PC-3 (cell line): ENCODE results near the gene NINJ2.

Experiments used
- CTCF ChIP-seq: fragments of 300-600 bp; sonication (generic); conservative IDR thresholded peaks from 2 replicates; pipeline ENCODE4 v1.5.1; 2017; ENCODE audit warnings: antibody characterized with exemption, low read depth, mild to moderate bottlenecking, low read length
- EZH2 ChIP-seq: fragments of 300-600 bp; sonication (generic); IDR thresholded peaks from one replicate; pipeline ENCODE4 v1.6.1; 2017; ENCODE audit warnings: antibody characterized with exemption, mild to moderate bottlenecking, low read length; ENCODE audit not compliant: unreplicated experiment

DNA sequence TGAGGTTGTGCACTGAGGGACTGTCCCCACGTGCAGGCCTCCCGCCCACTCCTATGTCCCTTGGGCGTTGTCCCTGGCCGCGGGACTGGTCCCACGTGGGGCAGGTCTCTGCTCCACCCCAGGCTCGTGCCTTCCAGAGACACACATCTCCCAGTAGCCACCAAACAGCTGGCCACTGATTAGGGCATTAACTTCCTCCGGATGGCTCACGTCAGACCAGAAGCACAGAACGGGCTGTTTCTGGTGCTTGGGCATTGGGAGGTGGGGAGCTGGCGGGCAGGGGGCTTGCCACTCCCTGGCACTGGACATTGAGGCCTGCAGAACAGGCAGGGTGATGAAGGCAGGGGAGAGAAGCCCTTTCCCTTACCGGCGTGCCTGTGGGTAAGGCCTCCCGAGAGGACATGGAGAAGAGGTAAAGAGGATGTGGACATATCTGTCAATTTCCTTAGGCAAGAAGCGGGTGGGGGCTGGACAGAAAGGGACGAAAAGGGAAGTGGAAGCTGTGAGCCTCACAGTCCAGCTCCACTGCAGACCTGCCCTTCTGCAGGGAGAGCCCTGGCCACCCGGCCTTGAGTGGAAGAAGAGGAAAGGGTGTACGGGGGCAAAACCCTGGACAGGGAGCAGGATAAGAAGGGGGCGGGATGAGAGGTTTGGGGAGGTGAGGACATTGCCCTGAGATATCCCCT is 101.2 kb downstream of the NINJ2 start:
- TF ChIP-seq CTCF (no peak), EZH2 (no peak)
